Cardiac fibroblast (primary cell): ENCODE data around the gene PPIH.
"Not testable (repeated sequence)": the region's sequence is repeated elsewhere in the genome, so short reads cannot be mapped to it uniquely, and the experiment has no call there.

Experiments
- DNase-seq, 2 donors: peaks; one replicate each; pipeline versions ENCODE4 v3.0.0 to v3.0.0-alpha.2; 2010; ENCODE audit warnings: low read depth in 2 of 2
- H3K4me3 ChIP-seq, 2 donors: replicated peaks in 1 of 2; 1 replicate in 1 of 2; 2 replicates in 1 of 2; pipeline ENCODE4 v1.5.1; 2011; ENCODE audit warnings: low read depth in 2 of 2, low read length in 2 of 2, mild to moderate bottlenecking in 2 of 2, moderate library complexity in 1 of 2
- TF ChIP-seq, protein P1 (sequence below): IDR thresholded peaks from one replicate; pipeline ENCODE4 v1.5.1; 2011; ENCODE audit warnings: low read depth, mild to moderate bottlenecking, low read length, inconsistent platforms

The PPIH gene

DNA sequence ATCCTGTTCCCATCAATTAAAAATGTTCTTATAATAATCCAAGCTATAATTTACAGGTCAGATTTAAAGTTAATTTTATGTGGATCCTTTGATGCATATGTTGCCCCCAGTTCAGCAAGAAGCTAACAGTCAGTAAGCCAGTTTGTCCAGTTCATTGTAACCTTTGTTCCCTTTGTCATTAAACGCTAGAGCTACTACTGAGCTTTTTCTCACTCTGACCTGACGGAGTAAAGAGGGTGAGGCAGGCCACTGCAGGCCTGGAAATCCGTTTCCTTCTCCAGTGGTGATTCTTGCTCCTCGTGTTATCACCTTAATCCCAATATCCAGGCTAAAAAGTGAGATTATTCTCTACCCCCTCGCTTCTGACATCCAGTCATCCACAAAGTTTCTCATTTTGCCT lies 34.2 kb downstream of the PPIH start:
- DNase-seq = no peak
- TF ChIP-seq, protein P1, sequence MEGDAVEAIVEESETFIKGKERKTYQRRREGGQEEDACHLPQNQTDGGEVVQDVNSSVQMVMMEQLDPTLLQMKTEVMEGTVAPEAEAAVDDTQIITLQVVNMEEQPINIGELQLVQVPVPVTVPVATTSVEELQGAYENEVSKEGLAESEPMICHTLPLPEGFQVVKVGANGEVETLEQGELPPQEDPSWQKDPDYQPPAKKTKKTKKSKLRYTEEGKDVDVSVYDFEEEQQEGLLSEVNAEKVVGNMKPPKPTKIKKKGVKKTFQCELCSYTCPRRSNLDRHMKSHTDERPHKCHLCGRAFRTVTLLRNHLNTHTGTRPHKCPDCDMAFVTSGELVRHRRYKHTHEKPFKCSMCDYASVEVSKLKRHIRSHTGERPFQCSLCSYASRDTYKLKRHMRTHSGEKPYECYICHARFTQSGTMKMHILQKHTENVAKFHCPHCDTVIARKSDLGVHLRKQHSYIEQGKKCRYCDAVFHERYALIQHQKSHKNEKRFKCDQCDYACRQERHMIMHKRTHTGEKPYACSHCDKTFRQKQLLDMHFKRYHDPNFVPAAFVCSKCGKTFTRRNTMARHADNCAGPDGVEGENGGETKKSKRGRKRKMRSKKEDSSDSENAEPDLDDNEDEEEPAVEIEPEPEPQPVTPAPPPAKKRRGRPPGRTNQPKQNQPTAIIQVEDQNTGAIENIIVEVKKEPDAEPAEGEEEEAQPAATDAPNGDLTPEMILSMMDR = no peak
- H3K4me3 ChIP-seq = no peak overlapping the region

DNA sequence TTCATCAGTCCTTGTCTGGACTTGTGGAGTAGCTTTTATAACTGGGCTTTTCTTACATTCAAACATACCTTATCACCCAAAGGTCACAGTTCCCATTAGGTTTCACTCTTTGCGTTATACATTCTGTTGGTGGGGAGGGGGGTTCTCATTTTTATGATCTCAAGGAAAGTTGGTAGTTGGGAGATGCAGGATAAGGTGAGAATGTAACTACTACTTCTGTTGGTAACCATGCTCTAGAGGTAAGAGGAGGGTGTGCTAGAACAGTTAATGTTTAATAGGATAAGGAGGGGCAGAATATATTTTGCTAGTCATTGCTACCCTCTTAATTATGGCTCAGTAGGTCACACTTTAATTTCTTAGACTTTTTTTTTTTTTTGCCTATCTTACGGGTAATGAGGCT lies 34.7 kb downstream of the PPIH start:
- H3K4me3 ChIP-seq = no peak overlapping the region
- TF ChIP-seq, protein P1 = no peak
- no peak for DNase-seq

DNA sequence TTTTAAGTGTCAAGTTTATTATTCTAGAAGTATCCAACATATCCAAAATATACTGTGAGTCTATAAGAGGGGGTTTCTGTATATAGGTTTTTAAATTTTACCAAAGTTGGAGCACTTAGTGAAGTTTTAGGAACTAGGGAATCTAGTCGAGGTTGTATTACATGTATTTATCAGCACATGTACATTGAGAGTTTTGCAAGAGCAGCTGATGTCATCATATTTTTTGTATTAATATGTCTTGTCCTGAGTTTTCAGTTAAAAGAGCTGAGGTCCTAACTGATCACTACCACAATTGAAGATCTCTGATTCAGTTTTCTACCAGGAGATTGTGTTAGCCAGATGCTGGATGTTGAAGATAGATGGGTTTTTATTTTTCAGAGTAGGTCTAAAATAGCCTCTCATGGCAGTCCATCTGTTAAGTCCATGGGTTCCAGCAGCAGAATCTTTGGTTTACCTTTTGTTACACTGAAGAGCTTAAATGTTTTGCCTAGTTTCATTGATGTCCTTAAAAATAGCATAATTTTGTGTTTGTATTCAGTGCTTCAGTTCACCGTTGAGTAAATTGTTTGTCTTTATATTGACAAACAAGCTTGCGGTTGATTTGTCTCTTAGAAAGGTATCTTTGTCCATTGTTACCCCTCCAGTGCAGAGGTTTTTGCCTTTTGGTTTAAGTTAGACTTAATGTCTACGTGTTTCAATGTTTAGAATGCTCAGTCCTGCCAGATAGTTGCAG lies 40.0 kb downstream of the PPIH start:
- no peak overlapping the region for H3K4me3 ChIP-seq
- TF ChIP-seq, protein P1 = no peak
- DNase-seq = no peak

DNA sequence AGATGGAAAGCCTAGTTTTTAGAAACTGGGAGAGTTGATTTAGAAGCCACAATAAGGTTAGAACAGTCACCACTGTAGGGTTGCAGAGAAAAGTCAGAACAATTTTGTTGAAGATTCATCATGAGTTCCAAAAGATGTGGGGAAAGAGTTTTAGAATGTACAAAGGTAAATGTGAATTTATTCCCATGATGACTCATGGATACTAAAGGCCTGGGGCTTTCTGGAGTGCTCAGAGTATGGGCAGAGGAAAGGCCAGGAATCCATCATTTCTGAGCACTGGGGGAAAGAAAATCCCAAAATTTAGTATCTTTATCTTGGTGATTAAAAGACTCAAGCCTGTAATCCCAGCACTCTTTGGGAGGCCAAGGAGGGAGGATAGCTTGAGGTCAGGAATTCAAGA lies 41.8 kb downstream of the PPIH start:
- no peak overlapping the region for H3K4me3 ChIP-seq
- no peak for DNase-seq
- TF ChIP-seq, protein P1 = no peak

DNA sequence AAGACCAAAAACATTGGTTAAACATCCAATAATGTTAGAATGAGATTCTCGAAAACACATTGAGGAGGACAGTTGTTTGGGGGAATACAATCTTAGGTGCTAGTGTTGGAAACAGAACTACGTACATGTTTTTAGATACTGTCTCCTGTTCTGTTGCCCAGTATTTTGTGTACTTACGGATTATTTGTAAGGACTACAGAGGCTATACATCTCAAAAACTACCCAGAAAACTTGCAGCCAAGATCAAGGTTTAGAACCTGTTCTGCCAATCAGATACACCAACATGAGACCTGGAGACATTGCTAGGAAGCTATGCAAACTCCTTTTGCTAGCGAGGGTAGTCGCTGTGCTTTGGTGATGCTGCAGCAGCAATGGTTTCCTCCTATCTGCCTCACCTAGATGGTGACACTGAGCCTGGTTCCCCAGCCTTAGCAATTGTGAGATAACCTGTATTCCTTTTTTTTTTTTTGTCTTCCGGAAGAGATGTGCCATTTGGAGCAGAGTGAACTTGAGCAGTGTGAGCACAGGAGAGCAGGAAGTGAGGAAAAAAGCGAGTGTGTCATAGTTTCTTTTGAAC lies 45.8 kb downstream of the PPIH start:
- no peak overlapping the region for H3K4me3 ChIP-seq
- TF ChIP-seq, protein P1 = no peak
- no peak for DNase-seq

DNA sequence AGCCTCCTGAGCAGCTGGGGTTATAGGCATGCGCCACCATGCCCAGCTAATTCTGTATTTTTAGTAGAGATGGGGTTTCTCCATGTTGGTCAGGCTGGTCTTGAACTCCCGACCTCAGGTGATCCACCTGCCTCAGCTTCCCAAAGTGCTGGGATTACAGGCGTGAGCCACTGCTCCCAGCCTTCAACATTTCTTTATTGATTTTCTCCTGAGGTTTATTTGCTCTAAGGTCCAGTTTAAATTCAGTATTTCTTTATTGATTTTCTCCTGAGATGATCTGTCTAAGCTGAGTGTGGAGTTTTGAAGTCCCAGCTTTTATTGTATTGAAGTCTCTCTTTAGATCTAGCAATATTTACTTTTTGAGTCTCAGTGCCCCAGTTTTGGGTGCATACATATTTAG lies 54.6 kb downstream of the PPIH start:
- DNase-seq, H3K4me3 ChIP-seq: not testable (repeated sequence)

DNA sequence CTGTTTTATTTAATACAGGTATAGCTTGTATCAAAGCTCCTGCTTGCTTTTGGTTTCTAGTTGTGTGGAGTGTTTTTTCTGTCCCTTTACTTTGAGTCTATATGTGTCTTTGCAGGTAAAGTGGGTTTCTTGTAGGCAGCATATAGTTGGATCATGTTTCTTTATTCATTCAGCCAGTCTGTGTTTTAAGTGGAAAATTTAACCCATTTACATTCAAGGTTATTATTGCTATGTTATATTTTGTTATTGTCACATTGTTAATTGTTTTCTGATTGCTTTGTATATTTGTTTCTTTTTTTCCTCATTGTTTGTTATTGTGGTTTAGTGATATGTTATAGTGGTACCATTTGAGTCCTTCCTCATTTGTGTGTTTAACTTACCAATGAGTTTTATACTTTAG lies 55.1 kb downstream of the PPIH start:
- H3K4me3 ChIP-seq = no peak overlapping the region
- TF ChIP-seq, protein P1 = no peak
- DNase-seq = no peak

DNA sequence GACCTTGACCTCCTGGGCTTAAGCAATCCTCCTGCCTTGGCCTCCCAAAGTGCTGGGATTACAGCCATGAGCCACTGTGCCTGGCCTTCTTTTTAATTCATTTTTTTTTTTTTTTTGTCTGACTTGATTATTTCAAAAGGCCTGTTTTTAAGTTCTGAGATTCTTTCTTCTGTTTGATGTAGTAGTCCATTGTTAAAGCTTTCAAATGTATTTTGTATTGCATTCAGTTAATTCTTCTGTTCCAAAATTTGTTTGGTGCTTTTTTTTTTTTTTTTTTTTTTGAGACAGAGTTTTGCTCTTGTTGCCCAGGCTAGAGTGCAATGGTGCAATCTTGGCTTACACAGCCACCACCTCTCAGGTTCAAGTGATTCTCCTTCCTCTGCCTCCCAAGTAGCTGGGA lies 56.2 kb downstream of the PPIH start:
- not testable (repeated sequence) for DNase-seq, H3K4me3 ChIP-seq
